Skin epidermis (tissue), 12 donors: ENCODE measurements around the gene ATP8B4.
"Not testable (repeated sequence)": the region's sequence is repeated elsewhere in the genome, so short reads cannot be mapped to it uniquely, and the experiment has no call there.

Experiments
- H3K27ac ChIP-seq, 21 experiments: fragments of 200-600 bp; sonication (generic) in 11 of 21; one replicate each; pipeline ENCODE4 v1.5.0; 2020; ENCODE audit warnings: mild to moderate bottlenecking in 3 of 21, inconsistent platforms in 2 of 21, moderate library complexity in 2 of 21
- H3K4me3 ChIP-seq, 7 experiments: fragments of 200-600 bp; sonication (generic) in 2 of 7; one replicate each; pipeline ENCODE4 v1.5.0; 2020; ENCODE audit warnings: inconsistent platforms in 2 of 7, mild to moderate bottlenecking in 2 of 7, moderate library complexity in 1 of 7

ATP8B4 gene

DNA sequence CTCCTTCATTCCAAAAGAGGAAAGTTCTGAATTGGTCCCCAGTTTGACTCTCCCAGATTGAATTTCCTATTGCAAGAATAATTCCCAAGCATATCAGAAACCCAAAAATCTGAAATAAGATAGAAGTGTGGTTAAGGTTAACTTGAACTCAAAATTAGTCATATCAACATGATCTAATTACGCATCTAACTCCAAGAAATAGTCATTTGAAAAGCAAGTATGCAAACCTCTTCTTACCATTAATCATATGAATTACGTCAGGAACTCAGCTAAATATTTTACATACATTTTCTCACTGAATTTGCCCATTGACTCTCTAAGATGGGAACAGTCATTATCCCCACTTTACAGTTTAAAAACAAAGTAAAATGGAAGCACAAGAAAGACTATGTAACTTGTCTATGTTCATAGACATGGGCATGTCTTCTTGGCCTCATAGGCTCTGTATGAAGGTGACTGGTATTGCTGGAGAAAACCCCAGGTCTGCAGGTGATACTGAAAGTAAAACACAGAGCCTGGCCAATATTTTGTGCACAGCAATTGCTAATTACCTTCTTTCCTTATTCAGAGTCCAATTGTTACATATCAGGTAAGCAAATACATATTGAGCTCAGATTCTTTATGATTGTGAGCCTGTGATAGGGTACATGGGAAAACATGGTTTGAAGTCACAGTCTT lies 139.2 kb downstream of the ATP8B4 start:
- H3K4me3 ChIP-seq = no peak overlapping the region

DNA sequence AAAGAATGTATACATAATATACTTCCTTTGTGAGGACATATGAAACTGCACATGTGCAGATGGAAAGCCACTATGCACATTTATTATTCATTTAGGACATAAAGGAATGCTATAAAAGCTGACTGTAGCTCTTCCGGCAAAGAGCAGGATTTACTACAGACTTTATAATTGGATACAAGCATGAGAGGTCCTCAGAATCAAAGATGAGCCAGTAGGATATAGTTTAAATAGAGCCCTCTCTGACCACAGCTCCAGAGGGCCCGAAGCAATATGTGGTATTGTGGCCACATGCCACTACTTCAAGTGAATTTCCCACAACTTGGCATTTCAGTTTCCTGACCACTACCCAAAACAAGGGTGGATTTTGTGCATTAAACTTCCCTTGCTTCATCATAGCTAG lies 140.9 kb downstream of the ATP8B4 start:
- Histone ChIP-seq H3K27ac (no peak overlapping the region), H3K4me3 (no peak overlapping the region)

More for the DNA sequence above, 139.2 kb downstream of the ATP8B4 start:
- H3K27ac ChIP-seq = no peak overlapping the region

GRCh38 chr15:49977306-49977705 lies 141.7 kb downstream of the ATP8B4 start:
- no peak overlapping the region for H3K27ac ChIP-seq
- H3K4me3 ChIP-seq = no peak overlapping the region

DNA sequence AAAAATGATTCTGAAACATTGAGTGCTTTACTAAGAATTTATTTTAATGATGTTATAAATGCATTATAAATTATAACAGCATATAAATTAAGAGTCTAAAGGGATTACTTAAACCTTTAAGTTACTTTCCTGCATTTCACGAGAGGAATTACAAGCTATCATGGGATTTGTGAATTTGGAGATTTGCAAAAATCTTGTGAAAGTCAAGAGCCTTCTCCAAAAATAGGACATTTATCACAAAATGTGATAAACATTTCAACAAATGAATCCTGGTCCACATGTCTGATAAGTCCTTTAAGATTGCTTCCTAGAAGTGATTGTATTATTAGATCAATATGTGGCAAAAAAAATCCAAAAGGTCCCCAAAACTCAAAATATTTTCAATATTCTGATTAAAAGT lies 154.5 kb downstream of the ATP8B4 start:
- Histone ChIP-seq H3K4me3 (no peak overlapping the region), H3K27ac (peak overlapping the region in 1 of 21 experiments; percentile 16)

DNA sequence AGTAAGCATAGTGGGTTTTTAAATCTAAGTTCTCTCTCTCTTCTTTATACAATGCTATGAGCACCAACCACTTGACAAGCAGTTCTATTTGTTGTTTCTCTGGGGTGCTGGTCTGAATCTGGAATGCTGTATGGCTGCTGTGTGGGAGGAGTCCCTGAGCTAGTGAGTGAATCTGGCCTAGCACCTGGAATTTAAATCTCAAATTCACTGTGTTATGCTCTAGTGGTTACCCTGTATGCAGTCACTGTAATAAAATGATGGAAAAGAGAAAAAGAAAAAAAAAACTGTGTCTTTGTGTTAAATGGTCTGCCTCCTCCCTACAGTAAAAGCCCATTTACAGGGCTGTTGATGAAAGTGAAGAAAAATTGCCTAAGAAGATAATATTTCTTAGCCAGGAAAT lies 155.0 kb downstream of the ATP8B4 start:
- H3K4me3 ChIP-seq = no peak overlapping the region
- no peak overlapping the region for H3K27ac ChIP-seq

DNA sequence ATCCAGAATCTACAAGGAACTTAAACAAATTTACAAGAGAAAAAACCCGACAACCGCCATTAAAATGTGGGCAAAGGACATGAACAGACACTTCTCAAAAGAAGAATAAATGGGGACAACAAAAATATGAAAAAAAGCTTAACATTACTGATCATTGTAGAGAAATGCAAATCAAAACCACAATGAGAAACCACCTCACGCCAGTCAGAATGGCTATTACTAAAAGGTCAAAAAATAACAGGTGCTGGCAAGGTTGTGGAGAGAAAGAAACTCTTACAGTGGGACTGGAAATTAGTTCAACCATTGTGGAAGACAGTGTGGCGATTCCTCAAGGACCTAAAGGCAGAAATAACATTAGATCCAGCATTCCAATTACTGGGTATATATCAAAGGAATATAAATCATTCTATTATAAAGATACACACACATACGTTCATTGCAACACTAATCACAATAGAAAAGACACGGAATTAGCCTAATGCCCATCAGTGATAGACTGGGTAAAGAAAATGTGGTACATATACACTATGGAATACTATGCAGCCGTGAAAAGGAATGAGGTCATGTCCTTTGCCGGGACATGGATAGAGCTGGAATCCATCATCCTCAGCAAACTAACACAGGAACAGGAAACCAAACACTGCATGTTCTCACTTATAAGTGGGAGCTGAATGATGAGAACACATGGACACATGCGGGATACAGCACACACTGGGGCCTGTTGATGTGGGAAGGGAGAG lies 155.8 kb downstream of the ATP8B4 start:
- not testable (repeated sequence) for H3K27ac ChIP-seq

GRCh38 chr15:49962044-49962602 lies 156.9 kb downstream of the ATP8B4 start:
- H3K4me3 ChIP-seq = no peak overlapping the region

More for the DNA sequence above, 155.8 kb downstream of the ATP8B4 start:
- H3K4me3 ChIP-seq = not testable (repeated sequence)

GRCh38 chr15:49953421-49953820 lies 165.6 kb downstream of the ATP8B4 start:
- no peak overlapping the region for H3K4me3 ChIP-seq
- H3K27ac ChIP-seq = no peak overlapping the region

More at GRCh38 chr15:49962044-49962602, 156.9 kb downstream of the ATP8B4 start:
- H3K27ac ChIP-seq = no peak overlapping the region

DNA sequence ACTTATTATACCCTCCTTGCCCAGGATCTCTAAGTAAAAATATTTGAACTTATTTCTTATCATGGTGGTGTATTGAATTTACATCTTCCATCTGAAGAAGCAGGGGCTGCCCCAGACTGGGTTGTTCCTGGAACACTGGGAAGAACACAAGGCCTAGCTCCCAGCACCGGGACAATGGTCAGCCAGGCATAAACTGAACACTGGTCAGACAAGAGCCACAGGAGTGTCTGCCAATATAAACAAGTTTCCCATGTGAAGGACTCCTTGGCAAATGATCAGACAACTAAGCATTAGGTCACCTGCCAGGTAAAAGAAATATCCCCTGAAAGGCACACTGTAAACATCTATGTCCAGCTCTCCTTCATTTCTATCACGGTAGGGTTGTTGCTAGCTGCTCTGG lies 172.4 kb downstream of the ATP8B4 start:
- Histone ChIP-seq H3K4me3 (no peak overlapping the region), H3K27ac (no peak overlapping the region)

GRCh38 chr15:49934487-49934886 lies 184.5 kb downstream of the ATP8B4 start:
- H3K4me3 ChIP-seq = no peak overlapping the region

GRCh38 chr15:49927189-49927861 lies 191.7 kb downstream of the ATP8B4 start:
- H3K27ac ChIP-seq = no peak overlapping the region

More at GRCh38 chr15:49934487-49934886, 184.5 kb downstream of the ATP8B4 start:
- H3K27ac ChIP-seq = no peak overlapping the region

GRCh38 chr15:49926740-49927139 lies 192.3 kb downstream of the ATP8B4 start:
- no peak overlapping the region for H3K4me3 ChIP-seq
- H3K27ac ChIP-seq = no peak overlapping the region

More at GRCh38 chr15:49927189-49927861, 191.7 kb downstream of the ATP8B4 start:
- no peak overlapping the region for H3K4me3 ChIP-seq

DNA sequence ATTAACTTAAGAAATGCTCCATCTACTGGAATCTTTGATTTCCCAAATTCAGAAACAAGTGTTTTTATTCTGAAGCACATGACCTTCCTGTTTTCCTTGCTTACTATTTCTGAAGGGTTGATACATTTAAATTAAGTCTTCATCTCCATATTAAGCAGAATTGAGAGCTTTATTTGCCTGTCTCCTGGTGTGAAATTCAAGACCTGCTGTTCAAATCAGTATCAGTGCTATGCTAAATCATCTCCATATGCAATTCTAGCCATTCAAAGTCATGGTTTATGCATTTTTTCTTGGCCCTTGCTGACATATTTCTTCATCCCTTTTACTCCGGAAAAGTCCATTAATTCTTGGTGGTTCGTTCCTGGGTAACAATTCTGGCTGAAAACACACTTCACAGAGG lies 195.4 kb downstream of the ATP8B4 start:
- Histone ChIP-seq H3K4me3 (no peak overlapping the region), H3K27ac (no peak overlapping the region)

GRCh38 chr15:49919034-49919433 lies 200.0 kb downstream of the ATP8B4 start:
- no peak overlapping the region for H3K4me3 ChIP-seq

DNA sequence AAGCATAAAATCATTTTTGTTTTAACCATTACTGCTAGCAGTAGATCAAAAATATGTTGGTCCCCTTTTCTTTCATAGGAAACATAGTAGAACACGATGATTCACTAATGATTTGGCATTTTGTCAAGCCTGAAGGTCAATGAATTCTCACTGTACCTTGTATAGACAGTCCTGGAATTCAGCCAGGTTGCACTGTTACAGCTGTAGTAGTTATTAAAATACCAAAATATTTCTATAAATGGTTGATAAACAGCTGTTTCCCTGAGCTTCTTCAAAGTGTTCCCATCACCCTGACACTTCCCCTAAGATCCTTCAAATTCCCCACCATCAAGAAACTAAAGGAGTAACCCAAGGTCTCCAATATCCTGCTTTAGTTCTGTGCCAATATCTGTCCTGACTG lies 200.9 kb downstream of the ATP8B4 start:
- no peak overlapping the region for H3K4me3 ChIP-seq
- no peak overlapping the region for H3K27ac ChIP-seq

More at GRCh38 chr15:49919034-49919433, 200.0 kb downstream of the ATP8B4 start:
- no peak overlapping the region for H3K27ac ChIP-seq

GRCh38 chr15:49916998-49917397 lies 202.0 kb downstream of the ATP8B4 start:
- no peak overlapping the region for H3K4me3 ChIP-seq
- H3K27ac ChIP-seq = no peak overlapping the region

- no peak overlapping the region for H3K4me3 ChIP-seq
- H3K27ac ChIP-seq = no peak overlapping the region
Observed at GRCh38 chr15:49915822-49916221, 203.2 kb downstream of the ATP8B4 start.

- H3K4me3 ChIP-seq = no peak overlapping the region
- no peak overlapping the region for H3K27ac ChIP-seq
Observed at GRCh38 chr15:49908933-49909295, 210.1 kb downstream of the ATP8B4 start.

- no peak overlapping the region for H3K4me3 ChIP-seq
- H3K27ac ChIP-seq = no peak overlapping the region
Observed at GRCh38 chr15:49908236-49908932, 210.6 kb downstream of the ATP8B4 start.

DNA sequence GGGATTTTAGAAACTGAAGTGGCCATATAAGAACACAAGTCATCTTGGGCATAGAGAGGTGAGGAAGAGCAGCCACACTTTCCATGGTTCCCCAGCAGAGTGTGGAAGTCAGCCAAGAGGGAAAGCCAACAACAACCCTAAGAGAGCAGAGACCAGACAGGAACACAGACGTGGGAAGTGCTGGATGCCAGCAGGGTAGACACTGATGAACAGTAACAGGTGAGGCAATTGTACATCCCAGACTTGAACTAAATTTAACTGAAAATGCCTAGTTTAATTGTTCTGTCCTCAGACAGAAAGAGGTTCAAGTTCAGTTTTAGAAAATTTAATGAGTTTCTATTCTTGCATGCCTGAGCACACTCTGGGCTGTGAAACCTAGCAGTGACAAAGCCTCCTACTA lies 212.1 kb downstream of the ATP8B4 start:
- Histone ChIP-seq H3K27ac (no peak overlapping the region), H3K4me3 (no peak overlapping the region)
